Stimulated activated CD8-positive, alpha-beta memory T cell treated with anti-CD3 and anti-CD28 coated beads, Interleukin-7, amount 100 ng/mL, for 24 hours (primary cell): ENCODE data around the gene PRDM16.
"Not testable (repeated sequence)": the region's sequence is repeated elsewhere in the genome, so short reads cannot be mapped to it uniquely, and the experiment has no call there.

Source experiments
- DNase-seq: peaks from one replicate; pipeline ENCODE4 v3.0.0-alpha.2; 2020; ENCODE audit warnings: low read depth

PRDM16 gene

DNA sequence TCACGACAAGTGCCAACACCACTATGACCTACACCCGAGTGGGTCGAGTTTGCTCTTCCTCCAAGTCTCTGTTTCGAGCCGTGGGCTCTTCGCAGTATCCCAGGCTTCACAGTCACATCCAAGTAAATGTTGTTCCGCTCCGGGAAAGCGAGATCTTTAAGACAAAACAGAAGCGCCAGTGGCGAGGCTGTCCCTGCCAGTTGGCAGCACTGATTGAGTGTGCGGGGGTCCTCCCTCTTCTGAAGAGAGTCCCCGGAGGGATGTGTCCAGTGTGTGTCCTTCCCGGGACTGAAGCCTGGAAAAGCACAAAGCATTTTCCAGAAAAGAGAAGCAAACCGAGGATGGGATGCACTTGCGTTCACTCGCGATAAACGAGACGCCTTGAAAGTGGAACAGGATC, 158.9 kb downstream of the PRDM16 start:
- DNase-seq = no peak

DNA sequence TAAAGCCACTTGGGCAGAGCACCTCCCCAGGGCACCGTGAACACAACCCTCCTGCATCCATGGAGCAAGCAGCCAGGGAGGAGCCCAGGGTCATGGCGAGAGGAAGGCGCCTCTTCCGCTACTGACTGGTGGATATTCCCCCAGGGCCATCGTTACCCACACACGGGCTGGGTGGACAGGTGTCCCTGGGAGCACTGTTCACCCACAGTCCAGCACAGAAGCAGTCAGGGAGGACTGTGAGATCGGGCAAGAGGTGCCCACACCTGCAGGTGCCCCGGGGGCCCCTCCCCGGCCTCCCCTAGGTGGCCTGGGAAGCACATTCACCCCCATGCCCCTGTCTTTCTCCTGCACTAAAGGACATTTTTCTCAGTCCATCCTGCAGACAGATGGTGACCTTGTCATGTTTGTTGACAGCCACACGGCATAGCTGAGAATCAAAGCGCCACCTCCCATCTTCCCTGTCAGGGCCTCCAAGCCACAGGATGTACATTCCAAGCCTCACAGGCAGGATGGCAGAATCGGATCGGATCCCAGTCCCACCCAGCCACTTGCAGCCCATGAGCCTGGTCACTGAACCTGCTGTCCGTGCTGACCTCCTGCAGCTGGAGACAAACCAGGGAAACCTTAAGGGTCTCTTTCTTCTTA, 160.2 kb downstream of the PRDM16 start:
- no peak for DNase-seq

DNA sequence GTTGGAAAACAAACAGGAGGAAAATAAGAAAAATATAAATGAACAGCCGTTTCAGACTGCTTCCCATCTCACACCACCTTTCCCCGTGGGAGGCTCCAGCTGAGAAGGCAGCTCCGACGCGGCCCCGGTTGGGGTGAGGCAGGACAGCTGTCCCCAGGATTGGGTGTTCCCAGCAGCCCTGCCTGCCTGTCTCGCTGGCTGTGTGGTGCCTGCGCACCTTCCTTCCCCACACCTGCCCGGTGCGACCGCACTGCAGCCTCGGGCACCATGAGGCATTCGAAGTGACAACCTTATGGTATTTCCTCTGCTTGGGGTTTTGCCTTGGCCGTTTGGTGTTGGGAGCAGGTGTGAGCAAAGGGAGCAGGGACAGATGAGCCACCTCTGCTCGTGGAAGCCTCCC, 161.6 kb downstream of the PRDM16 start:
- DNase-seq = no peak

DNA sequence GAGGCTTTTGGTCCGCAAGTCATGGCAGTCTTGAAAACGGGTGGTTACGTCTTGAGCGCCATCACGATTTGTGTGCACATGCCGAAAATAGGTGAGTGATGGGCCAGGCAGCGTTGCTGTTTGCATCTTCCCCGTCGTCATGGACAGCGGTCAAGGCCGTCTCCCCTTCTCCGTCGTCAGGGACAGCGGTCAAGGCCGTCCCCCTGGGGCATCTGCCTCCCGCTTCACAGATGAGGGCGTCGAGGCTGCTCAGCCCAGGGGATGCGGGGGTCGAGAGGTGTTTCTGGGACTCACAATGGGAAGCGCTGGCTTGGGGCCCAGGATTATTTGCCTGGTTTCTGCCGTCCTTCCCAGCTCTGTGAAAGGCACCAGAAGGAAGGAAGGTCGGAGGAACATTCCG, 162.2 kb downstream of the PRDM16 start:
- DNase-seq = no peak

DNA sequence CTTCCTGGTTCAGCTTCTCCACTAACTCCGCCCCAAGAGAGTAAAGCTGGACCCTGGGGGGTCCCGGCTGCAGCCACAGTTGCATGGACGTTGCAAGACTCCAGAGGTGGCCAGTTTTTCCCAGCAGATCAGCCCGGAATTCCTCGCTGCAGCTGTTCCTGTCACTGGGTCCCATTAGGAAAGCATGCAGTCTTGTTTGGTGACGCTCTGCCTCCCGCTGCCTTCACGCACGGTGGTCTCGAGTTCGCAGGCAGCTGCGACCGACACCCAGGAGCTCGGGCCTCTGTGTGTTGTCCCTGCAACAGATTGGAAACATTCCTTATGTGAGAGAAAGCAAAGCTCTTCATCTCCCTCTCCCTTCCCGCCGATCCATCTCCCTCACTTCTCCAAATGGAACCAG, 162.8 kb downstream of the PRDM16 start:
- DNase-seq = no peak

DNA sequence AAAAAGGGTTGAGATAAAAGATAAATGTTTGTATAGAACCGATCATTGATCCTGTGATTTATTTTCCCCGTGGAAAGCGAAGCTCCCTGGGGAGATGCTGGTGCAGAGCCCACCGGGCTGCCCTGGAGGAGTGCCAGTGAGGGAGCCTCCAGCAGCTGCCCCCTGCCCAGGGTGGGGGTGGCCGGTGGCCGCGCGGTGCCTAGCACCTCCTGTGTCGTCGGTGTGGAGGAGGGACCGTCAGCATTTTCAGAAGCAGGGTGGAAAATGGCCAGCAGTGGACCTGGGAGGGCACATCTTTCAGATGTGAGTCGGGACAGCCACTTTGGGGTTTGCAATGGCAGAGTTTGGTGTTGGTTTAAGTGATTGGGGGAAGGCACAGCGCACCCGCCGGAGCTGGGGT, 164.0 kb downstream of the PRDM16 start:
- DNase-seq = no peak

DNA sequence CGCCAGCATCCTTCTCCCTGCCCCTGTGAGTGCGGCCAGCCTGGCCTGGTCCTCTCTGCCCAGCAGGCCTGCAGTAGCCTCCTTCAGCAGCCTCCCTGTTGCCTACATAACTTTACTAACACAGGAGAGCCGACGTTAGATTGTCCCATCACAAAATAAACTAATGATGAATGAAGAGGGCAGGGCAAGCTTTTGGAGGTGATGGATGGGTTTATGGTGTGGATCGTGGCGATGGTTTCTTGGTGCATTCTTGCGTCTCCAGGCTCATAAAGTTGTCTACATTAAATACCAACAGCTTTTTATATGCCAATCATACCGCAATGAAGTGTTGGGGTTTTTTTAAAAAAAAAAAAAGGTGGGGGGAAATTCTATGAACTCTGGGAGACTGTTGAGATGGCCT, 164.5 kb downstream of the PRDM16 start:
- DNase-seq = no peak

DNA sequence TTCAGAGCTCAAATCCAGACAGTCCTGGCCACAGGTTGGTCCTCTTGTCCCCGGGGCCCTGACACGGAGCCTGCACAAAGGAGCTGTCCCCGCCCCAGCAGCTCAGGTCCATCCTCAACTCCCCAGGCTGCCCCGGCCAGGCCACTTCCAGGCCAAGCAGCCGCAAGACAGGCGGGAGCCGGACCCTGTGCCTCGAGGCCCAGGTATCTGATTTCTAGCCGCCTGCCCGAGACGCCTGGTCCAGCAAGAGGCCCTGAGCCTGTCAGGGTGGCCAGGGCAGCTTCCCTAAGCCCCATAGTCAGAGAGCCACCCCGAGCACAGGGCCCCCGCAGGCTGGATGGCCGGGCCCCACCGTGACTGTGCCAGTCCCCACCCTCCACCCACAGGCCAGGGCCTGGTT, 165.3 kb downstream of the PRDM16 start:
- DNase-seq = no peak

DNA sequence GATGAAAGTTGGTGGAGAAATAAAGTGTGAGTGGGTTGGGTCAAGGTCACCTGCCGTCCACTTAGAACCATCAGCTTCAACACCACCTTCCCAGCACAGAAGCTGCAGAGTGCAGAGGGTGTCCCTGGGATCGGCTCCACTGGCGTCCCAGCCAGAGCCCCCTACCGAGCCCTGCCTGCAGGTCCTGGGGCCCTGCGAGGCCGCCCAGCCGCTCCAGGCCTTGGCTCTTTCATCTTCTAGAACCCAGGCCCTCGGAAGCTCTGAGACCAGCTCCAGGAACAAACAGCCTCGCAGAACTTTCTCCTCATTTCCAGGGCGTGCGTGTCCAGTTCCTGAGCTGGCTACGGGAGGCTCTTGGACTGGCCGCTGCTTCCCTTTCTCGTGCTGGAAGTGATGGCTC, 166.0 kb downstream of the PRDM16 start:
- DNase-seq = no peak

DNA sequence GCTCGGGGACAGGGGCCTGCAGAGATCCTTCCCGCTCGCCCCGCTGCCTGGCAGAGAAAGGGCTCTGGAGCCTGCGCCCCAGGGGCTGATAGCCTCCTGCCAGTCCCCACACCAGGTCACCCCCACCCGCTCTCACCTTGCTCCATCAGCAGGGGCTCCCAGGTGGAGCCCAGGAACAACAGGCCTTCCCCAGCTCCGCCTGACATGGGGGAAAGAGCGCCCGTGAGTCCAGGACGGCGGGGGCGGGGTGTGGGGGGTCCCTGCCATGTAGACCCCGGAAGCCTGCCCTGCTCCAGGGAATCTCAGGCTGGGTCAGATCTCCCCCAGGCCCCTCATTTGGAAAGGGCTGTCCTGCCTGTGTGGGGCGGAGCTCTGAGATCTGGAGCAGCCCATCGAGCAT, 166.5 kb downstream of the PRDM16 start:
- no peak for DNase-seq

DNA sequence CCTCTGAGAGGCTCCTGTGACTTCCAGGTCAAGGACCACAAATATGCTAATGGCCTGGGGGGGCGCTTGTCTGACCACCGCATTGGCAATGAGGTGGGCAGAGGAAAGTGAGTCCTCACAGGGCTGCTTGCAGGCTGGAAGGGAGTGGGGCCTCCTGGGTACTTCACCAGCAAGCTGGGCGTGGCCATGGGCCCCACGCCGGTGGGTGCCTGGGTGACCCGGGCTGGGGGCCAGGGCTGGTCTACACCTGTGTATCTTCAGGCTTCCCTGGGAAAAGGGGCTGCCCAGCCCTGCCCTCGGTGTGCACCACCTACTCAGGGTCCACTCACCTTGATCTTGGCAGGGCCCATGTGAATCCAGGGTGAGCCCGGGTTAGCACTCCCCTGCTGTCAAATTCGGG, 167.4 kb downstream of the PRDM16 start:
- no peak for DNase-seq

DNA sequence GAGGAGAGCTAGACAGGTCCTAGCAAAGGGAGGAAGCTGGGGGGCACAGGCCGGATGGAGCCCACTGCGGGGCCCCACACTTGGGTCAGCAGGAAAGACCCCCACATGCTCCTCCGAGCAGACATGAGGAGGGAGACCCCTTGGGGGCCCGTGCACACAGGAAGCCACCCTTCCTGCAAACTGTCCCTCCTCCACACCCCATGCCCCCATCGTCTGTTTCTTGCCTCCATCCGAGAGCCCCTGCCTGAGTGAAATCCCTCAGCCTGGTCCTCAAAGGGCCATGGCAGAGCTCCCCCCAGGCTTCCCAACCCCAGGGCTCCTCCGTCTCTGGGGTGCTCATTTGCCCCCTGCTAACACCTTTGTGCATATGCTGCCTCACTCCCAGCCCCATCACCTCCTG, 168.0 kb downstream of the PRDM16 start:
- no peak for DNase-seq

DNA sequence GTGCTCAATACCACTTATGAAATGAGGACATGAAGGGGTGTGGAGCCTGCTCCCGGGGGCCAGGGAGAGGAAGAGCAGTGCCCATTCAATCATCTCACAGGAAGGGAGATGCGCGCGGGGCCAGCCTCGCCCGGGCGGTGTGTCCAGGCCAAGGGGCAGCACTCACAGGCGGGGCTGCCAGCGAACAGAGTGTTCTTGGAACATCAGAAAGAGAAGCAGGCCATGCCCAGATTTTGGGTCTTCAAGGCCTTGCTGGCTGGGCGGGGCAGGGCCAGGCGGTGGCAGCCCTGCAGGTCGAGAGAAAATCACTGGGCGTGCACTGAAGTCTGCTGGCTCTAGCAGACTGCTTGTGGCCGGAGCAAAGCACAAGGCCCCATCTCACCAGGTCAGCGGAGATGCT, 168.6 kb downstream of the PRDM16 start:
- DNase-seq = no peak

DNA sequence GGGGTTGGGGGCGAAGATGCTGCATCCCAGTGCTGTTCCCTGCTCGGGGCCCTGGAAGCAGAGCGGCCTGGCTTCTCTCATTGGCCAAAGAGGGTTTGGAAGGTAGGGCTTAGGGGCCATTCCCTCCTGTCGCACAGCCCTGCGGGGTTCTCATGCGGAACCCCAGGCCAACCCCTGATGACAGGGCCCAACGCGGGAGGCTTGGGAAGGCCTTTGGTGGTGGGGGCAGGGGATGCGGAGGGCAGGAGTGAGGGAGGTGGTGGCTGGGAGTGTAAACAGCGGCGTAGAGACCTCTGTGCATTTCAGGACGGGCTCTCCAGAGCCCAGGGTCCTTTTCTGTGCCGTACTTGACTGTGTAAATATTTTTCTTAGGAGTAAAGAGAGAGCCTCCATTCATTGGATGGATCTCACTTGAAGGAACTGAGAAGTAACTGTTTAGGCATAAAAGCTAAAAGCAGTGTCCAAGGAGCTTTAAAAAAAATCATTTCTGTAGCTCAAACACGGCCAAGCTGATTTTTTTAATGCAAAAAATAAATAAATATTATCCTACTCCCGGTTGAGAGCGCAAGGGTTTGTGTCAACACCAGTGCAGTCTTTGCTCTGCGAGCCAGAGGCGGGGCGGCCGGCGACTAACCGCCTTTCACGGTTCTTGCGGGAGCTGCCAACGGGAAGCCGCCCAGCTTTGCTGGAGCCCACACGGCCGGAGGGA, 169.1 kb downstream of the PRDM16 start:
- DNase-seq = no peak

DNA sequence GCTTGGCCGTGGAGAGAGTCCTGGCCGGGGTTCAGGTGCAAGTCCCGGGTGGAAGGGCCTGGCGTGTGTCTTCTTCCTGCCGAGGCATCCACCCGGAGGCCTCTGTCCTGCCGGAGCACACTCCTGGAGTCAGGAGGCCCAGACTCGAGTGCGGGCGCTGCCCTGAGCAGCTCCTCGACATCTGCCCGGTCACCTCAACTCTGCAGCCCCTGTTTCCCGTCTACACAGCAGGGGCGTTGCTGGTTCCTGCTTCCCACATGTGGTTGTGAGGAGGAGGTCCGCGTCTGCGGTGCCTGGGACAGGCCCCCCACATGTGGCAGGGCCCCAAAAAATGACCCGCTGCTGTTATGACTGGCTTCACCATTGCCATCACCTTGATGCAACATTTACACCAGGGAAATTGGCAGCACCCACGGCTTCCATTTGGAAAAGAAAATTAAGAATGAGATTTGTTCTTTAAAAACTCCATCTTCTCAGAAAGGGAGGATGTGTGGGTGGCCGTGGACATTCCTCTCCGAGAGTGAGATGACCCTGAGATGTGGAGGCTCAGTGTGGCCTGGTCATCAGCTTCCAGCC, 169.8 kb downstream of the PRDM16 start:
- no peak for DNase-seq

DNA sequence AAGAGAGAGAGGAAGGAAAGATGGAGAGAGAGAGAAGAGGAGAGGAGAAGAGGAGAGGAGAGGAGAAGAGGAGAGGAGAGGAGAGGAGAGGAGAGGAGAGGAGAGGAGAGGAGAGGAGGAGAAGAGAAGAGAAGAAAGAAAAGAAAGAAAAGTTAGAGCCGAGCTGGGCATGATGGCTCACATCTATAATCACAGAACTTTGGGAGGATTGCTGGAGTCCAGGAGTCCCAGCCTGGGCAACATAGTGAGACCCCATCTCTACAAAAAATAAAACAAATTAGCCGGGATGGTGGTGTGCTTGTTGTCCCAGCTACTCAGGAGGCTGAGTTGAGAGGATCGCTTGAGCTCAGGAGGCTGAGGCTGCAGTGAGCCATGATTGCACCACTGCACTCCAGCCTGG, 171.0 kb downstream of the PRDM16 start:
- not testable (repeated sequence) for DNase-seq

DNA sequence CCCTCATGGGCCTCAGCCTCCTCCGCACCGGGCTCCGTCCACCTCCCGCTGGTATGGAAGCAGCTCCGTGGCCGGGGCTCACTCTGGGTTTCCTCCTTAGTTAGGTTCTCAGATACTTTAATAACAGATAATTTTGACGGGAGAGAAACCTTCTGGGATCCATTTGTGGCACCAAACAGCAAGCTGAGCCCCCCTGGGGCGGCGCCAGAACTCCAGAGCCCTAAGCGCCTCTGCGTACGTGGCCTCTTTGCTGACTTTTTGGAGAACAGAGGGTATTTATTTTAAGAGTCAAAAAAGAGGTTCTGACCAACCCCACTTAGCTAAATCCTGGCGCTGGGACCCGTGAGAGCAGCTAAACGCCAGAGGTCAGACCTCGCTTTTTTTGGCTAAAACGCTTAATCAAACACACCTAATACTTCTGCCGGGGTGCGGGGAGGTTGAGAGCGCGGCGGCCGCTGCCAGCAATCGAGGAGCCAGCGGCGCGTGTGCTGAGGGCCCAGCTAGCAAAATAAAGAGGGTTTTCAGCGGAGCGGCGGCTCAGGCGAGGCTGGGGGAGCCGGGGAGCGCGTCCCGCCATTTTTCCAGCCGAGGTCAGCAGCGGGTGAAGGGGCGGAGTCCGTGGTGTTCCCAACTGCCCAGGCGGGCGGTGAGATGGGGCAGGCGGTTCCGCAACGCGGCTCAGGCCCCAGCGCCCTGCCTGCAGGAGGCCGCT, 171.7 kb downstream of the PRDM16 start:
- no peak for DNase-seq

DNA sequence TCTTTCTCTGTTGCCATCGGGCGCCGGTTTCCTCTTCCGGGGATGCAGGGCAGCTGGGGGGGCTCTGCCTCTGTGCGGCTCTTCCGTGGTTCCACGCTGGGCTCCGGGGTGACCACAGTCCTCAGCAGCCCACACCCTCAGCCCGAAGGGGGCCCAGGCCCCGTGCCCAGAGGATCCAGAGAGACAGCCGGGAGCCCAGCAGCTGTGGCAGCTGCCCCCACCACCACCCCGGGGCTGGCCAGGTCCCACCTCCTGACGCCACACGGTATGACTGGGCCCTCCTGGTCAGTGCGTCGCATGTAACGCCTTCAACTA, 172.2 kb downstream of the PRDM16 start:
- no peak for DNase-seq

DNA sequence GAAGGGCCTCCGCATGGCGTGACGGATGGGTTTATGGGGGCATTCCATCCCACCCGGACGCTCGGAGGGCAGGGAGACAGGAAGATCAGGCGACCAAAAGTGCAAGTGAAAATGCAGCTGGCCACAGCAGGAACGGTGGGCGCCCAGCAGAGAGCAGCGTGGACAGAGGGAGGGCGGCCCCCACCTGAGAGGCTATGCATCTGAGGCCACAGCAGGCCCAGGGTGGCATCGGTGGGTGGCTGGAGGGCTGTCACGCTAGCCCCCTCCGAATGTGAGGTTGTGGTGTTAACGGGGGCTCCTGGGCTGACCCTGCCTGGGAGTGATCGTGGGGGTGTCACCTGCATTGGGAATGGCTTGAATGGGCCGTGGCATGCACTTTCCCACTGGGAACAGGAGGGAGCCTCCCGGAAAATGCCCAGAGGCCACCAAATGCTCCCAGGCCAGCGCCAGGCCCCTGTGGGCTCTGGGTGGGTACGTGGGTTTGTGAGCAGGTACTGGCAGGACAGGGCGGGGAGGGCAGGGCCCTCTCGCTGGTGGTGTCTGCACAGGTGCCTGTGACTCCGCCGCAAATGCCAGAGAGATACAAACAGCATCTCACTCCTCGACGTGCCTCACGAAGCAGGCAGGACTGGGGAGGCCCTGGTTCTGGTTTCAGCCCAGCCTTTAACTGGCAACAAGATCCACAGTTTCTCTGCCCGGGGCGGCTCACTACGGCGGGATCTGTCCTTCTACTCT, 172.8 kb downstream of the PRDM16 start:
- no peak for DNase-seq

DNA sequence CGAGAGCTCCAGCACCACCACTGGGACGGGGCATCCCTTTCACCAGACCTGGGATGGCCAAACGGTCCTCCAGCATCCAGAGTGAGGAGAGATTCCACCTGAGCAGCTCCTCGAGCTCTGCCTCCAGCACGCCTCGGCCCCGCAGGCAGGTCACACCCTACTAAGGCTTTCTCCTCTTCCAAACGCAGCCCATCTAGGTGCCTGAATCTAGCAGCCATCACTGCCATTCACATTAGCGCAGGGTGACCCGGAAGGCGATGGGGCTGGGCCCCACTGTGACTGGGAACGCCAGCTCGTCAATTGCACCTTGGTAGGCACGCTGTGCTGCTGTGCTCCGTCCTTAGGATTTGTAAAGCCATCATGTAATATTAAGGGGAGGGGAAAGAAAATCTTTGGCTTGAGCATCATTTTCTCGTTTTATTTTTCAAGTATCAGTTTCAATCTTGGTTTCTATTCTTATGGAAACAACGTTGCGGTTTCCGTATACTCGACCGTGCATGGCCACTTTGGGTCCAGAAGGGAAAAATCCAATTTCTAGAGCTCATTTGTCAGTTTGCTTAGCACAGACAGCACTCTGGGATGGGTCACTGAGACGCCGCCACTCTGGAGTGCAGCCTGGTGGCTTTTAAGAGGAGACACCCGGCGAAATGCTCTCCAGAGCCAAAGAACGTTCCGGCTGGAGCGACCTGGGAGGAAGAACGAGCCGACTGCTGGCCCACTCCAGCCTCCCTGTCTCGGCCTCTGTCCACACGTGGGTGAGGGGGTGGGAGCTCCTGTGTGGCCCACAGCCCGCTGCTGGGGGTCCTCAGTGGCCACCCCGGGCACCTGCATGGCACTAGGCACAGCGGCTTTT, 173.6 kb downstream of the PRDM16 start:
- no peak for DNase-seq

DNA sequence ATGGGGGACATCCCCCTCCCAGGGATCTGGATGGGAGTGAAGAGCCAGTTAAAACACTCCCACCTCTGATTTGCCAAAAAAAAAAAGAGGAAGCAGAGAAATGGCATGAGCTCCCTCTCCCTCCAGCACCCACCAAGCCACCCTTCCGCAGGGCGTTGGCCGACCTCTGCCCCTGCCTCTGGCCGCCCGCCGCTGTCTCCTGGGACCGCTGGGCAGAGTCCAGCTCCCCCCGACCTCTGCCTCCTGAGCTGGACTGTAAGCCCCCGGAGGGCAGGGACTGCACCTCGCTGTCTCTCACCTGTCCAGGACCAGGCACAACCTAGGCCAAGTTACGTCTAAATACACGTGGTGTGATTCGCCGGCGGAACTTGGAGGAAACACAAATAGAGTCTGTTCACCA, 174.3 kb downstream of the PRDM16 start:
- no peak for DNase-seq
